HG02981 (cell line): ENCODE measurements around the gene PGR.
"Not testable (repeated sequence)": the region's sequence is repeated elsewhere in the genome, so short reads cannot be mapped to it uniquely, and the experiment has no call there.

Experiments used
- ATAC-seq: cut with Tn5 transposase; IDR thresholded peaks from one replicate; pipeline ENCODE4 v1.9.1; 2021; ENCODE audit warnings: mild to moderate bottlenecking, moderate library complexity; ENCODE audit not compliant: unreplicated experiment

Gene PGR

DNA sequence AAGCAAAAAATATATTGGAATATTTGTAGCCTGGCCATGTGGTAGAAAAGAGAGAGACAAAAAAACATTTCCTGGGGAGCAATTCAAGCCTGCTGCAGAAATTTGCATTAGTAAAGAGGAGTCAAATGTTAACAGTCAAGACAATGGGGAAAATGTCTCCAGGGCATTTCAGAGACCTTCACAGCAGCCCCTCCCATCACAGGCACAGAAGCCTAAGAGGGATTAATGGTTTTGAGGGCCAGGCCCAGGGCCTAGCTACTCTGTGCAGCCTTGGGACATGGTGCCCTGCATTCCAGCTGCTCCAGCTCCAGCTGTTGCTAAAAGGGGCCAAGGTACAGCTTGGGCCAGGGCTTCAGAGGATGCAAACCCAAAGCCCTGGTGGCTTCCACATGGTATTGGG is 46.8 kb downstream of the PGR start:
- no peak for ATAC-seq

DNA sequence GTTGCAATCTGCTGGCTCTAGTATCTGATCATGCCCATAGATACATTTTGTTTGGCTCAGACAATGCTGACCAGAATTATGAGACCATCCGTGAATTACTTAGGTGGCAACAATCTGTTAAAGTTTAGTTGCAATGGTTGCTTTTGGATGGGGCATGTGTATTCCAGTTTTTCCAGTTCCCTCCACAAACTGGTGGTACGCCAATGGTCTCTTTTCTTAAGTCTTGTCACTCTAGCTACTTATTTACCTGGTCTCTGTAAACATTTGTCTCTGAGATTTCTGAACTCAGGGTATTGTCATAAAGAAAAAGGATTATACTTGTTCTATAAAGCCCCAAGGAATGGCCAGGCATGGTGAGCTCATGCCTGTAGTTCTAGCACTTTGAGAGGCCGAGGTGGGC is 65.9 kb downstream of the PGR start:
- ATAC-seq = no peak

DNA sequence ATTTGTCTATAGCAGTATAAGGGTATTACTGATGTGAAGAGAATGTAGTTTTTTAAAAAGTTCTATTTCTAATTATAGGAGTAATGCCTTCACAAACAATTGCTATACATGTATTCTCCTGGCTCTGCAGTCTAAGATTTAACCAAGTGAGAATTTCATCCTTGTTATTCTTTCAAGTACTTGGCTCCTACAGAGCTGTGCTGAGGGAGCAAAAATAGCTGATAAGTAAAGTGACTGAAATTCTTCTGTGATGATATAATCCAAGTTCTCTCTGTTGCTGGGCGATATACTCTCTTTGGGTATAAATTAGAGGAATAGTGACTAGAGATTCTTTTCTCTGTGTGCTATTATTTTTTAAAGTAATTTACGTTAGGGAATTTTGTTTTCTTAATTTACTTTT is 68.0 kb downstream of the PGR start:
- no peak for ATAC-seq

DNA sequence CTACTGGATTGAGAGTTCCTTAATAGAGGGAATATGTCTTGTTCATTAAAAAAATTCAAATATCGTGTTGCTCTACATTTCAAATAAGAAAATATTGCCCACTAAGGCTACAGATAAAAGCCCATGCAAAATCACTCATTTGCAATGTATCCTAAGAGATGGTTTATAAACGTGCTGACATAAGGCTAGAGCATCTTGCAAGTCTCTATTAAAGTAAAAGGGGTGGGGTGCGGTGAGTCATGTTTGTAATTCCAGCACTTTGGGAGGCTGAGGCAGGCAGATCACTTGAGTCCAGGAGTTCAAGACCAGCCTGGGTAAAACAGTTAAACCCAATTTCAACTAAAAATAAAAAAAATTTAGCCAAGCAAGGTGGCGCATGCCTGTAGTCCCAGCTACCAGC is 70.3 kb downstream of the PGR start:
- no peak for ATAC-seq

DNA sequence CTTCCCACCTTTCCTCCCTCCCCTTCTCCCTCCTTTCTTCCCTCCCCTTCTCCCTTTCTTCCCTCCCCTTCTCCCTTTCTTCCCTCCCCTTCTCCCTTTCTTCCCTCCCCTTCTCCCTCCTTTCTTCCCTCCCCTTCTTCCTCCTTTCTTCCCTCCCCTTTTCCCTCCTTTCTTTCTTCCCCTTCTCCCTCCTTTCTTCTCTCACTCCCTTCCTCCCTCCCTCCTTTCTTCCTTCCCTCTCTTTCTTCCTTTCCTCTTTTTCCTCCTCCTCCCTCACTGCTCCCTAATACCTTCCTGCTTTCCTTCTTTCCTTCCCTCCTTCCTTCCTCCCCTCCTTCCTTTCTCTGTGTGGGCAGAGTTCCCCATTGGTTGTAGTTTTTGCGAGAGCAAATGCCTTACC is 76.1 kb downstream of the PGR start:
- no peak for ATAC-seq

DNA sequence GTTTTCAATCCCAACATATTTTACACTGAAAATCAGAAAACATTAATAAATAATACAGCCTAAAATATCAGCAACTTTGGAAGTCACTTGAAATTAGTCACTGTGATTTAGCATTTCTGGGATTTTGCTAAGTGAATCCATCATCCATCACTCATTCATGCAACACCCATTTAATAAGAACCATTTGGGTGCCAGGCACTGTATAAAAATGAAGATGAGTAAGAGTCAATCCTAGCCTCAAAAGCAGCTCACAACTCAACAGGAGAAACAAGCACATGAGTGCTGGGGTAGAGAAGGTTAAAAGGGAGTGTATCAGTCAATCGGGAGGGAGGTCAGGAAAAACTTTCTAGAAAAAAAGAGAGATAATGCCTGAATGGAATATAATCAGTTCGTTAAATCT is 77.9 kb downstream of the PGR start:
- ATAC-seq = no peak

DNA sequence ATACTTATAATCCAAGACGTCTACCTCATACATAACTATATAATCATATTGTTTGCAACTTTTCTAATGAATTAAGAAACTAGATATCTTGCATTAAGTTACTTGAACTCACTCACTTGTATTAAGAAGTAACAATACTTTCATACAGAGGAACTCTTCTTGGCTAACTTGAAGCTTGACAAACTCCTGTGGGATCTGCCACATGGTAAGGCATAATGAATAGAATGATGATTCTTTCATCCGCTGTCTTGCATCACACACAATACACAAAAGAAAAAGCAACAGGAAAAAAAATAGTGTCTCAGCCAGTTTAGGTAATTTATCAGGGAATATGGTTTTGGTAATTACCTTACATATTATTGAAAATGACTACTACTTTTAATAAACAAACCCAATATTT is 79.8 kb downstream of the PGR start:
- no peak for ATAC-seq

DNA sequence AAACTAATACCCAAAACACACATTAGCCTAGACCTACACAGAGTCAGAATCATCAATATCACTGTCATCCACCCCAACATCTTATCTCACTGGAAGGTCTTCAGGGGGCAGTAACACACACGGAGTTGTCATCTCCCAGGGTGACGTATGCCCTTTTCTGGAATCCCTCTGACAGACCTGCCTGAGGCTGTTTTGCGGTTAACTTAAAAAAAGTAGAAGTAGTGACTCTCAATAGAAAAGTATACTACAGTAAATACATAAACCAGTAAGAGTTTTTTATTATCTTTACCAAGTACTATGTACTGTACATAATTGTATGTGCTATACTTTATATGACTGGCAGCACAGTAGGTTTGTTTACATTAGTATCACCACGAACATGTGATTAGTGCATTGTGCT is 80.5 kb downstream of the PGR start:
- ATAC-seq = no peak

DNA sequence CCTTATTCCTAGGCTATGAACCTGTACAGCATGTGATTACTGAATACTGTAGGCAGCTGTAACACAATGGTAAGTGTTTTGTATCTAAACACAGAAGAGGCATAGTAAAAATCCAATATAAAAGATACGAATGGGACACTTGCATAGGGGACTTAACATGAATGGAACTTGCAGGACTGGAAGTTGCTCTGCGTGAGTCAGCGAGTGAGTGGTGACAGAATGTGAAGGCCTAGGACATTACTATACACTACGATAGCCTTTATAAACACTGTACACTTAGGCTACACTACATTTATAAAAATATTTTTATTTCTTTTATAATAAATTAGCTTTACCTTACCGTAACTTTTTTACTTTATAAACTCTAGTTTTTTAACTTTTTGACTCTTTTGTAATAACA is 81.1 kb downstream of the PGR start:
- no peak for ATAC-seq

DNA sequence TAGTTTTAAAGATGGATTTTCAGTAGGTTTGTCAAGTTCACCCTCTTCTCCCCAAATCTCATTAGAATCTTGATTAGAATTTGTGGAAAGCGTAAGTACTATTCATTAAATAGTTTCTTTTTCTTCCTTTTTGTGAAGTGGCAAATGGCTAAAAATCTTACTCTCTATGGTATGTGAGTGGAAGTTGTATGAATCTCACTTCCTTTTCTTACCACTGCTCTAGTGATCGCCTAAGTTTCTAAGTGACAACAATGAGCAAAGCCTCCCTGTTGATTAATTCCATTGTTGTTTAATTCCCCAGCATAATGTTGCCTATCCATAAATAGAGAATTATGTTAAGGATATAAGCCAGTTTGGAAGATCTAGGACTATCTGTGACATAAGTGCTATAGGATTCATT is 82.7 kb downstream of the PGR start:
- no peak for ATAC-seq

DNA sequence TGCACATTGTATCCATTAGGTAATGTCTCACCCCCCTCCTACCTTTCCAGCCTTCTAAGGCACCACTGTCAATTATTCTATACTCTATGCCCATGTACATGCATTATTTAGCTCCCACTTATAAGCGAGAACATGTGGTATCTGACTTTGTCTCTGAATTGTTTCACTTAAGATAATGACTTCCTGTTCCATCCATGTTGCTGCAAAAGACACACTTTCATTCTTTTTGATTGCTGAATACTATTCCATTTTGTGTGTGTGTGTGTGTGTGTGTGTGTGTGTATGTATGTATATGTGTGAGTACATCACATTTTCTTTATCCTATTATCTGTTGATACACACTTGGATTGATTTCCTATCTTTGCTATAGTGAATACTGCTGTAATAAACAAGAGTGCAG is 84.2 kb downstream of the PGR start:
- ATAC-seq = no peak

DNA sequence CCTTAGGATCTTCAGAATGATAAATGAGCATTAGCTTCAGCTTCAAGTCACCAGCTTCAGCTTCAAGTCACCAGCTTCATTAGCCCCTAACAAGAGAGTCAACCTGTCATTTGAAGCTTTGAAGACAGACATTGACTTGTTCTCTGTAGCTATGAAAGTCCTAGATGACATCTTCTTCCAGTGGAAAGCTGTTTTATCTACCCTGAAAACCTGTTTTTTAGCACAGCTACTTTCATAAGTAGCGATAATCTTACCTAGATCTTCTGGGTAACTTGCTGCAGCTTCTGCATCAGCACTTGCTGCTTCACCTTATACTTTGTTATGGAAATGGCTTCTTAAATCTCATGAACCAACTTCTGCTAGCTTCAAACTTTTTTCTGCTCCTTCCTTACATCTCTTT is 85.7 kb downstream of the PGR start:
- no peak for ATAC-seq

DNA sequence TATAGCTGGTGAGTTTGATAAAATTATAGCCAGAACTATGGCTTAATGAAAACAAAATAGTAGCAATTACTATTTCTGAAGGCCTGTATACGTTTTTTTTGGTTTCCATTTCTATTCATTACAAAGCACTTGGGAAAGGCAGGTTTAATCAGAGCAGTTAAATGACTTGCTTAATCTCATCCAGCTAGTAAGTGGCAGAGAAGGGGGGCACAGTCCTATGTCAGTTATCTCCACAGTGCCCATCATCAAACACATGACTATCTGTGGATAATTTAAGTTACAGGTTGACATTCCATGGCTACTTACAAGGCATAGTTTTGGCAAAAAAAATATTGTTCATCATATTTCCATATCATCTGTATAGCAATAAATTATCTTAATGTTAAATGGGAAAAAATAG is 93.7 kb downstream of the PGR start:
- ATAC-seq = no peak

DNA sequence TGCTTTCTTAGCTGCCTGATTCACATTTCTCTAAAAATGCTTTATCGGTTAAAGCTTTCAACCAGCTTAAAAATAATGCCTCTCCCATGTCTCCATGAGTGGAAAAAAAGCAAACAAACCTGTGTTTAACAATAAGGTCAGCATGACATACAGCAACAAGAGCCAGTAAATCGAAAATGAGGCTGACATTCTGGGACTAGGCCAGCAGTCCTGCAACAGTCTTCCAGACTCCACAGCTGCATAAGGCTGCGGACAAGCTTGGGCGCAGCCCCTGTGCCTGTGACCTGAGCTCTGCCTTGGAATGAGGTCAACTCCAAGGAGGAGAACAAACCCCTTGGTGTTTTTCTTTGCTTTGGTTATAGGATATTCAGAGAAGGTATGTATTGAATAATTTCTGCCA is 95.5 kb downstream of the PGR start:
- no peak for ATAC-seq

DNA sequence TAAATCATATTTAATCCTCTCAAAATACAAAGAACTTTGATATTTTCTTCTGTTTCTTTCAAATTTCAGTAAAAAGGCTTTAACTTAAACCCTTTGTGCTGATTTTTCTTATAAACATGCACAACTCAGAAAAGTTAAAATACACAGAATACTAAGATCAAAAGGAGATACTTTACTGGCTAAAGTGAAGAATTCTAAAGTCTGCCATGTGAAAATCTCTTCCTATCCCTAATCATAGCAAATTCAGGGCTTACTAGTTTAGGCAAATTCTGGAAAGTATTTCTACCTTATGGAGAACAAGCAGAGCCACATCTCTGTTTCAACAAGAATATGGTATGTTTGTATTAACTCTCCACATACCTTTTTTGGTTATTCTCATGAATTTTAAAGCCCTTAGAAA is 96.6 kb downstream of the PGR start:
- no peak for ATAC-seq

DNA sequence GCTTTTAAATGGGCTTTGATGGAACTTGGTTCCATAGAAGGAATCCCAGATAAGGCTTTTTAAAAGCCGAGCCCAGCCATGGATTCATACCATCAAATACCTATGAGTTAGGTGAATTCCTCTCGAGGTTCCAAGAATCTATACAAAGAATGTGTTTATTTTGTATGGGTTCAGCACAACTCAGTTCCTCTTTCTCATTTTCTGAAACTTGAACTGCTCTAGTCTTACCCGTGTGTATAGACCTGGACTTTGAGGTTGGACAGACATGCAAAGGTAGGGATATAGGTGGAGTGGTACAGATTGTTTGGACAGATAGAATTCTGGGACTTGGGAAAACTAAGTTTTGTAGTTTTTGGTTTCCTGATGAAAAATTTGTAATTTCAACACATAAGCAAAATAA is 97.9 kb downstream of the PGR start:
- no peak for ATAC-seq

DNA sequence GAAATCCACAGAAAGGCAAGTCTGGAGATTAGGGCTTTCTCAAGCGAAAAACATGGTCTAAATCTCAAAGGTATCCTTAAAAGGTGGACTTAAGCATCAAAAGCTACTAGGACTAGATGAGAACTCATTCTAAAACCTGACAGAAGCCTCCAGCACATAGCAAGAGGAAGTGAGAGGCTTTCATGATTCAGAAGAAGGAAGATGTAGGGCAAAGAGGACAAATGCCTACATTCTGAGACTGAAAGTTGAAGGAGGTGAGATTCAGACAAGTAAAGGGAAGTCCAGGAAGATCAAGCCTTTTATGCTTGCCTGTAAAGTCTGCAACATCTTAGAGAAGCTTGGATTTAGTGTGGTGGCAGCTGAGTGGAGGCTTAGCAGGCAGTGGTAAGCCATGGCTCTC is 98.9 kb downstream of the PGR start:
- ATAC-seq = no peak

DNA sequence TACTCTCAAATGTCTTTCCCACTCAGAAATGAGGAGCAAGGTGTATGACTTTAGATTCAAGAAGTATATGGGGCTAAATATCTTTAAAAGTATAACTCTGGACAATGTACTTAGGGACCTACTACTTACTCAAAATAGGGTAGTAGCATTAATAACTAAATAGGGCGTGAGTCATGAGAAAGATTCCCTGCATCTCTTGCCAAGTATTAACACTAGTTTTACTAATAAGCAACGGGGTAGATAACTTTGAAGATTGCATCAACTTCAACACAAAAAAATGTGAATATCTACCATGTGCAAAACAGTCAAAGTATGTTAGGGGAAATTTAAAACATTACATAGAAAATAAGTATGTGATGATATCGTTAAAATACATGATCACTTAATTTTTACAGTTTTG is 99.6 kb downstream of the PGR start:
- no peak for ATAC-seq

DNA sequence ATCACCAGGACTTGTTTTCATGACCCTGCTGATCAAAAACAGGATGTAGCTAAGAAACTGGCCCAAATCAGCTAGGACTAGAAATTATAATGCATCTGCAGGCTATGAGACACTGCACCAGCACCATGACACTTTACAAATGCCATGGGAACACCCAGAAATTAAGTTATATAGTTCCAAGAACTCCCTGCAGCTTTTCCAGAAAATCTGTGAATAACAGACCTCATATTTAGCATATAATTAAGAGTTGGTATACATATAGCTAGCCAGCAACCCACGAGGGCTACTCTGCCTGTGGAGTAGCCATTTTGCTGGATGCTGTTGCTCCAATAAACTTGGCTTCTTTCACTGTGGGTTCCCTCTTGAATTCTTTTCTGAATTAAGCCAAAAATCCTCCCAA is 101.0 kb downstream of the PGR start:
- ATAC-seq = no peak

DNA sequence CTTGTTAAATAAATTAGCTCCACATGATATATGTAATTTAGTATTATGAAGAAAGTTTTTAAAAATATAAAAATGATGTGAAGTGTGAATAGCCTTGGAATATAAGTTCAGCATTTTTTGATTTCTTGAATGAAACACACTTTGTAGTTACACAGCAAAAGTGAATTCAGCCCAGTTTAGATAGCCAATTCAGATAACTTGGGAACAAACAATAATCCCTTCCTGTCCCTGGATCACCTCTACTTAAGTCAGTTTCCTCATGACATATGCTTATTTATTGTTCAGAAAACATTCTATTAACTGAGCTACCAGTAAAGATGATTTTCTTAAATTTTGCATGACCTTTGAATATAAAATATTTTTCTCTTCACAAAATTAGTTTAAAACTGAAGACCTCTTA is 107.4 kb downstream of the PGR start:
- ATAC-seq = no peak

DNA sequence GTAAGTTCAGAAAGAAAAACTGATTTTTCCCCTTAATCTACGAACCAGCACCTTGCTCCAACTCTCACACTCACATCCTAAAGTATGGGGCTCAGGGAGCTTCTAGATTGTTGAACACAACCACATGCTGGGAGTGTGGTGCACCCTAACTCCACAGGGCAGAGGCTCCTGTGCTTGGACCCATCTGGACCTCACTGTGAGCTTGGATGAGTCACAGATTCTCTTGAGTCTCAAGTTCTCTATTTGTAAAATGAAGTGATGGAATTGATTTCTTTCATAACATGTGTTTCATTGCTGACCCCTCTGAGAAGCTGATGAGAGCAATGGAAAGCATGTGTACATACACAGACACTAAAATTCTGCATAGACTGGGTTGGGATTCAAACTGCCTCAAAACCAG is 109.7 kb downstream of the PGR start:
- ATAC-seq = no peak

DNA sequence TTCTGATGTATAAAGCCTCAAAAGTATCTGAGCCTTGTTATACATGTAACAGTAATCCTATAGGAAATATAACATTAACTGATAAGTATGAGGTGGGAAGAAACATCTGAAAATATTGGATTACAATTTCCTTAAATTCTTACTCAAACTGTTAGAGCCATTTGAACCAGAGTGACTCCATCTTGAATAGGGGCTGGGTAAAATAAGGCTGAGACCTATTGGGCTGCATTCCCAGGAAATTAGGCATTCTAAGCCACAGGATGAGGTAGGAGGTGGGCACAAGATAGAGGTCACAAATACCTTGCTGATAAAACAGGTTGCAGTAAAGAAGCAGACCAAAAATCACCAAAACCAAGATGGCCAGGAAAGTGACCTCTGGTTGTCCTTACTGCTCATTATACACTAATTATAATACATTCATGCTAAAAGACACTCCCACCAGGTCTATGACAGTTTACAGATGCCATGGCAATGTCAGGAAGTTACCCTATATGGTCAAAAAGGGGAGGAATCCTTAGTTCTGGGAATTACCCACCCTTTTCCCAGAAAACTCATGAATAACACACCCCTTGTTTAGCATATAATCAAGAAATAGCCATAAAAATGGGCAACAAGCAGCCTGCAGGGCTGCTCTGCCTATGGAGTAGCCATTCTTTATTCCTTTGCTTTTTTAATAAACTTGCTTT is 114.9 kb downstream of the PGR start:
- ATAC-seq = no peak

DNA sequence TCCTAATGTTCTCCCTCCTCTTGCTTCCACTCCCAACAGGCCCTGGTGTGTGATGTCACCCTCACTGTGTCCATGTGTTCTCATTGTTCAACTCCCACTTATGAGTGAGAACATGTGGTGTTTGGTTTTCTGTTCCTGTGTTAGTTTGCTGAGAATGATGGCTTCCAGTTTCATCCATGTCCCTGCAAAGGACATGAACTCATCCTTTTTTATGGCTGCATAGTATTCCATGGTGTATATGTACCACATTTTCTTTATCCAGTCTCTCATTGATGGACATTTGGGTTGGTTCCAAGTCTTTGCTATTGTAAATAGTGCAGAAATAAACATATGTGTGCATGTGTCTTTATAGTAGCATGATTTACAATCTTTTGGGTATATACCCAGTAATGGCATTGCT is 115.9 kb downstream of the PGR start:
- not testable (repeated sequence) for ATAC-seq

DNA sequence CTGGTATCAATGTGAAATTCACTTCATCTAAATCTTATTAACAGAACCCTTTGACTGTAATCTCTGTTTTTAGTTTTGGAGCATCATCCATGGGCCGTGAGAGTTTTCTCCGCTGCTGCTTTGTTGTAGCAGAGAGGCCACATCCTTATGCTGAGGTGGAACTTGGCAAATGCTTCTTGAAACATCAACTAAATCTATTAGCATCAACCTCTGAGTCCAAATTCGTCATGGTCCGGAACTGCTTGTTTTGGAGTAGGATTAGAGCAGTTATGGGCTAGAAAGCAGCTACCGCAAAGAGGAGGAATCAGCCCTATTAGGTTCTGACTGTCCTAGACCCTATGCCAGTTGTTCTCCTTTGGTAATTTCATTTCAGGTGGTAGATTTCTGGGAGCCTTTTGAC is 117.7 kb downstream of the PGR start:
- ATAC-seq = no peak
